GM21786 (cell line): Measurements from ENCODE around the gene ACSS1.

Experiments used
- ATAC-seq: cut with Tn5 transposase; IDR thresholded peaks from one replicate; pipeline ENCODE4 v1.9.1; 2021; ENCODE audit not compliant: unreplicated experiment

Gene ACSS1

DNA sequence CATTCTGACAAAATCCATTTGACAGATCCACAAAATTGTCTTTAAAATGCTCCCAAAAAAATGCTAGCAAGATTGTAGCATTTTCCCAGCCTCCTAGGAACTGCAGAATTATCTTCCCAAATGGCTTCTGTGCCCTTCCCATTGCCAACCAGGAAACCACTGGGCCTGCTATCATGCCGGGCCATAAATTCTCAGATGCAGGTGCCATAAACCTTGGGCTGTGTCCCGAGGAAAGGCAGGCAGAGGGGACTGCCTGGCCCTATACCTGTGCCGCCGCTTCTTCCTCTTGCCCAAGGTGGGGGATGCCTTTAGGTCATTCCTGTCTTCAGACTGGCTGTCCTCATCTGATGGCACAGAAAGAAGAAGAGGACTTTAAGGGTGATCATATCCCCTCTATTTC lies 21.2 kb upstream of the ACSS1 start:
- no peak for ATAC-seq

DNA sequence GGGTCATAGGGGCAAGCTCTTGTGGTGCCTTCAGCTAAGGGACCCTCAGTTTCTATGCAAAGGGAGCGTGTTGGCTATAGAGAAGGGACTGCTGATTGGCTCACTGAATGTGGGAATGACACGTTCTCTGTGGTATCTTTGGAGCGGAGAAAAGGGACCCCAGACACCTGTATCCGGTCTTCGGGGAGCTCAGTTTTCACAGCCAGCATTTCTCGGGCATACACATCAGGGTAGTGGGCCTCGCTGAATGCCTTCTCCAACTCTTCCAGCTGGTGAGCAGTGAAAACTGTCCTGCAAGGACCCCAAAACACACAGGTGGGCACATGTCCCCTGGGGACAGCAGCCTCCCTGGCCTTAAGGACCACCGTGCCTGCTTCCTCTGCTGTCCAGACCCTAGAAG lies 20.7 kb upstream of the ACSS1 start:
- ATAC-seq = no peak

DNA sequence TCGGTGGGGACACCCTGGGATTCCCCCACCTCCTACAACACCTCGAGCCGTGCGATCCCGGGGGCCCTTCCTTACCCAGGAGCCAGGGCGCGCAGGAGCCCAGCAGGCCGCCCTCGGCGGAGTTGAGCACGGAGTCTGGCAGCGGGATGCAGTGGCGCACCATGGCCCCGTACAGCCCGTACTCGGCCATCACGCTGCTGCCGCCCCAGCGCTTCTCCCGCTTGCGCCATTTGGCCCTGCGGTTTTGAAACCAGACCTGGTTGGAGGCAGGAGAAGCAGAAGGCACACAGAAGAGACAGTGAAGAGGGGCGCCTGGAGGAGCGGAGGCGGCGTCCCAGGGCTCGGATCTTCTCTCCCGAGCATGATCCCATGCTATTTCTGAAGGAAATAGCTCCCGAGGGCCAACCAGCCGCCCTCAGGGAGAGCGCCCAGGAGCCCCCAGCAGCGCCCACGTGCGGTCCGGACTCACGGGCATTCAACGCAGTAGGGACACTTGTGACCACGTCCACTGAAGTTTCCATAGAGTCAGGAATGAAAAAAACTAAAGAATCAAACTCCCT lies 19.8 kb upstream of the ACSS1 start:
- no peak for ATAC-seq

DNA sequence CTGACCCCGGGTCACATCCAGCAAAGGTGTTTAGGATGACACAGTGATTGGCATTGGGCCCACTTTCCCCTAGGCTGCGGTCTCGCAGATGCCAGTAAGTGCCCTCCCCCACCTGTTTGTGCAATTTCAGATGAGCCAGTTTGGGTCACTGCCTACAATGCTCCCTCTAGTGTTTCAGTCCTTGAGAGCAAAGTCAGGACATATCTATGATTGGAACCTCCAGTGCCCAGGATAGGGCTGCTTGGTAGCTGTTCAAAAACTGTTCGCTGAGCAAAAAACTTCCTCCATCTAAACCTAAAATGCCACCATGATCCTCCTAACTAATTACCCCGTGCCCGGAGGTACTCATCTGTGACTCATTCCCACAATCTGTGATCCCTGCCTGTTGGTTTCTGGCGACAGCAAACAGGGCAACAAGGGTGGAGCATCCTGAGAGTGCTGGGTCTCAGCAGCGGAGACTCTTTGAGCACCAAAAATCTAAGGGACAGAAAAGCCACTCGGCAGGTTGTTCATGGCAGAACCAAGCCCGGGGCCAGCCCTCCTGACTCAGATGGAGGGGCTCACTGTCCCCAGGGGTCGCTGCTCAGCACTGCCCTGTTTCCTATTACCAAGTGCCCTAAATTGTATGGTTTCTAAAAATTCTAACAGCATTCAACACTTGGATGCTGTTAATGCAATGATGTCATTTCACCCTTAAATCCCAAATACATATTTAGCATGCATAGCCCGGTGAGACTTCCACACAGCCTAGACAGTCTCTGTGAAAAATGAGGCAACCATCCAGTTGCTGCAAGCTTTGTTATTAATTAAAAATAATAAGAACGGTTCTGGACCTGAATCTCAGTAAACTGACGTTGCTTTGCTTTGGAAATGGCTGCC lies 19.0 kb upstream of the ACSS1 start:
- ATAC-seq = no peak

DNA sequence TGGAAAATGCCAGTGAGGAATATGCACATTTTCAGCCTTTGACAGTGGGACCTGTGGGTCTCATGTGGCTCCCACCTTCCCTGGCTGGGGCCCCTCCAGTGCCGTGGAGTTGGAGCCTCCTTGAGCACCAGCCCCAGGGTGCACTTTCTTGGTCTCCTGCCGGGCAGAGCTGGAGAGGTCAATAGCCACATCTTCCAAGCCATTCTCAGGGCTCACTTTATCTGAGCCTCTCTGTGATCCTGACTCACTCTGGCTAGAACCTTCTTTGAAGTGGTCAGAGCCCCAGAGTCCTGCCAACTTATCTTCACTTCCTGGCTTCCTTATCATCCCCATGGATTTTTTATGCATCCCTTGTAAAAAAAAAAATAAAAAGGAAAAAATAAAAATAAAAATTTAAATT lies 18.3 kb upstream of the ACSS1 start:
- ATAC-seq = no peak

DNA sequence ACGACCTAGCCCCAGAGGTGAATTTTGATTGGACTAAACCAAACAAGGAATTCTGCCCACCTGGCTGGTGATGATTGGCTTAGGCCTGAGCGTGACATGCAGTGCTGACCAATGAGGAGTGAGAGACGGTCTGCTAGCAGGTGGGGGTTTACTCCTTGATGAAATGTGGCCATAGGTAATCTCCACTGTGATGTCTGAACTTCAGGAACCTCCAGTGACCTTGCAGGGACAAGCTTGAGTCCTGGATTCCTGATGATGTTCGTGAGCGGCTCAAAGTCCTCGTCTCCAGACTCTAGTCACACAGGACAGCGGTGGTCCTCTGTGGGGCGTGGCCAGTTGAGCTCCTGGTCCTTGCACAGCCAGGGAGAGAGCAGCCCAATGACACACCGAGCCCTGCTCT lies 15.6 kb upstream of the ACSS1 start:
- ATAC-seq = no peak

DNA sequence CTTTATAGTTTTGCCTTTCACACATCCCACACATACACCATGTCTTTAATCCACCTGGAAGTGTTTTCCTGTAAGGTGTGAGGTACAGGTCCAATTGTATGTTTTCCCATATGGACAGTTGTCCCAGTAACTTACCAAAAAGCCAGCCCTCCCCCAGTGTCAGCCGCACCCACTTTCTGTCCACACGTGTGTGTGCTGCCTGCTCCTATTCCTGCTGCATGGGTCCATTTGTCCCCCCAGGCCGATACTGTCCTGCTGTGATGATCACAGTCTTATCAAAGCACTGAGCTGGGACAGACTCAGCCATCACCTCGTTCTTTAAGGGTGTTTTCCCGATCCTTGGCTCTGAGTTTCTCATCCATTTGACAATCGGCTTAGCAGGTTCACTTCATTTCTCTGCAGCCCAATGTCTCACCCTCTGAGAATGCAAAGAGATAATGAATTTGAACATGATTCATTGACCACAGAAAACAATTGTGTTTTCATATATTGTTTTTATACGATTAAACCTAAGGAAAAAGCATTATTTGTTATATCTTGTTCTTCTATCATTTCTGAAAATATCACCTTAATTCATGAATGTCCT lies 14.4 kb upstream of the ACSS1 start:
- ATAC-seq = no peak

DNA sequence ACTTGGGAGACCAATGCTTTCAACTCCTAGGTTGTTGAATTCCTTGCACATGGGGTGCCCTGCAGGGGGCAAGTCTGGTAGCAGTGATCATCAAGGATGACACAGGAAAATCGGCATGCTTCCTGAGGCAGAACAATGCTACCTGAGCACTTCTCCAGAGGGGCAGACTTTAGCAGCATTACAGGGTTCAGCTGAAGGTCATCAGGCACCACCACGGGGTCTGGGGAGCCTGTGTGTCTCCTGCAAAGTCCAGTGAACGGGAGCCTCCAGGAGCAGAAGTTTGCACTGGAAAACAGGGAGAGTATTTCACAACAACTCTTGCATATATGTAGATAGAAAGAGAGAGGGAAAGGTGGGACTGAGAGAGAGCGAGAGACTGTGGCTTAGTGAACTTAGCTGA lies 13.8 kb upstream of the ACSS1 start:
- no peak for ATAC-seq

DNA sequence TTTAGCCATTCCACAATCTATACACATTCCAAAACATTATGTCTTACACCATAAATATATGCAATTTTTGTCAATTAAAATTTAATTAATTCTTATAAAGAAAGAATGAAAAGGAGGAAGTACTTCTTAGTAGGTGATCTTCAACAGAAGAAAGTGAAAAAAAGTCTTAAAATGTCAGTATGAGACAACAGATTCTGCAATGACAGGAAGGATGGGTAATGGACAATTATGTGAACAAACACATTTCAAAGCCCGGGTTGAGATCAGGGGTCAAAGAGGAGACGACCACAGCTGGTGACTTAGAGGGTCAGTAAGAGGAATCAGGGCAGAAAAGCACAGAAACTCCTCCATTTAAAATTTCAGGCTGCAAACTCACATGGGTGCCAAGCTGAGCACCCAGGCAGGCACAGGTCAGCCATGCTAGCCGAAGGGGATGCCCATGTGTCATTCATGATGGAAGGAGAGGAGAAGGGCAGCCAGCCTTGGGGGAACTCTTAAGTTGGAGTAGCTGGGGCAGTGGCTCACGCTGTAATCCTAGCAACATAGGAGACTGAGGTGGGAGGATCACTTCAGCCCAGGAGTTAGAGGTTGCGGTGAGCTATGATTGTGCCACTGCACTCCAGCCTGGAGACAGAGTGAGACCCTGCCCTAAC lies 13.0 kb upstream of the ACSS1 start:
- ATAC-seq = no peak

DNA sequence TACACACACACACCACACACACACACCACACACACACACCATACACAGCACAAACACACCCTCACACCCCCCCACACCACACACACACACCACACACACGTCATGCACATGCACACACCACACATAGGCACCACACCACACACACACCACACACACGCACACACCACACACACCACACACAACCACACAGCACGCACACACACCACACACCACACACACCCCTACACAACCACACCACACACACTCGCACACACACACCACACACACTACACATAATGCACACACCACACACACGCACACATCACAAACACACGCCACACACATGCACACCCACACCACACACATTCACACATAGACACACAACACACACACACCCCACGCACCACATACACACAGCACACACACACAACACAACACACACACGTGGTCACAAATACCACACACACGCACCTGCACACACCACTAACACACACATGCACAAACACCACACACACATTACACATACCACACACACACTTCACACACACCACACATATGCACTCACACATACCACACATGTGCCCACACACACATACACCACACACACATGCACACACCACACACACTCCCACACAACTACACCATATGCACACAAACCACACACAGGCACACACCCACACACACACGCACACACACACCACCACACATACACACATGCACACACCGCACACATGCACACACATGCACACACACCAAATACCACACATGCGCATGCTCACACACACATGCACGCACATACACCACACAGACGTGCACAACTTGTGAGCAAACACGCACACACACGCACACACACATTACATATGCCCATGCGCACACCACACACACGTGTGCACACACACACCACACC lies 9.4 kb upstream of the ACSS1 start:
- ATAC-seq = no peak

DNA sequence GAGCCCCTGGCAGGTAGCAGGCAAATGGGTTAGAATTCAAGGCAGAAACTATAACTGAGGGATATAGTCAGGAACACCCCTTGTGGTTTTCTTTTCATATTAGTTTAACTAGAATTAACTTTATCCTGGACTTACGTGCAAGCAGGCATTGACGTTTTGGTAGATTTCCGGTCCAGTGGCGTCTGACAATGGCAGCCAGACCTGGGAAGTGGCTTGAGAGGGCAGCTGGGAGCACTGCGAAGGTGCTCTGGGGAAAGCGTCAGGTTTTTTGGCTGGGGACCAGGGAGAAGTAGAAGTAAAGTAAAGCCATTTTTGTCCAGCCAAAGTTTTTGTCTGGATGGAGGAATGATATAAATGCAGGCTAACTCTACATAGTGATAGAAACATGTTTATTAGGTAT lies 8.4 kb upstream of the ACSS1 start:
- ATAC-seq = no peak

DNA sequence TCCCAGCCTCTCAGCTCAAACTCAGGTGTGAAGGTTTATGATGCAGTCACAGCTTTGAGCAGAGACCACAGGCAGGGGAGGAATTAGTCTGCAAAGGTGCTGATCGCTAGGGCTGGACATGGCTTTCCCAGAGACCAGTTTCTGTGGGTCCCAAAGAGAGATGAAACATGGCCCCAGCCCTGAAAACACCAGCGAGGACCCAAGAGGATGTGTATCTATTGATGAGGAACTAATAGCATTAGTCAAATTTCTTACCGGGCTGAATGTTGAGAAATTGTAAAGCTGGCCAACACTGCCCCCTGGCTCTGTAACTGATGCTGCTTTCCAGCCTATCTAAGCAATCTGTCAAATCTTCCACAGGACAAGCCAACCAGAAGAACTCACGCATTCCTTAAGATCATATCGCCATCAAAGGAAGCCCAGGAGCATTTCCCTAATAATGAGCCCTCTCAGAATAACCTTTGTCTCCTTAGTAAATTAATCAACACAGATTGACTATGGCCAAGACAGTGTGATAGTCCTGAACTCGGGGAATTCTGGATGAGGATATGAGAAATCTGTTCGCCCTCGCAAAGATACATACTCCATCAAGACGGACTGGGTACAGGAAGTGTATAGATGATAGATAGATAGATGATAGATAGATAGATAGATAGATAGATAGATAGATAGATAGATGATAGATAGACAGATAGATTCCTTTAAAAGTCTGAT lies 7.8 kb upstream of the ACSS1 start:
- no peak for ATAC-seq

DNA sequence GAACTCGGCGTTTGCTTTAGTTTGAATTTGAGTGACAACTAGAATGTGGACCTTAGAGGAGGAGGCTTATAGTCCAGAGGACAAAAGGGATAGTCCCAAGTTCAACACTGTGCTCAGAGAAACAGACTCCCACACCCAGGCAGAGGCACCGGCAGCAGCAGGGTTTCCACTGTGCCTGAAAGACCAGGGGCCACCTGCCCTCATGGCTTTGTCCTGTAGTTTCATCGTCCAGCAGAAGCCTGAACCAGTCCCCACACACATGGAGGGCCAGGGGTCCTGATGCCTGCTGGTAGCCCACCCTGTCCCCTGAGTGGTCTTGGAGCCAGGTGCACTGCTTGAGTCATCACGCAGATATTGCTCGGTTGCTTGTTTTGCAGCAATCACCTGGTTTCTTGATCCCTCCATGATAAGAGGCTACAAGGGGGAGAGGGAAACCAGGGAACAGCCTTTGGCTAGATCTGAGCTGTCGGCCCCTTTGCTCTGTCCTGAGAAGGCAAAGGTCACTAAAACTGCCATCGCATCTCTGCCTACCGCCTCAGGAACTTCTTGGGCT lies 7.2 kb upstream of the ACSS1 start:
- ATAC-seq = no peak

DNA sequence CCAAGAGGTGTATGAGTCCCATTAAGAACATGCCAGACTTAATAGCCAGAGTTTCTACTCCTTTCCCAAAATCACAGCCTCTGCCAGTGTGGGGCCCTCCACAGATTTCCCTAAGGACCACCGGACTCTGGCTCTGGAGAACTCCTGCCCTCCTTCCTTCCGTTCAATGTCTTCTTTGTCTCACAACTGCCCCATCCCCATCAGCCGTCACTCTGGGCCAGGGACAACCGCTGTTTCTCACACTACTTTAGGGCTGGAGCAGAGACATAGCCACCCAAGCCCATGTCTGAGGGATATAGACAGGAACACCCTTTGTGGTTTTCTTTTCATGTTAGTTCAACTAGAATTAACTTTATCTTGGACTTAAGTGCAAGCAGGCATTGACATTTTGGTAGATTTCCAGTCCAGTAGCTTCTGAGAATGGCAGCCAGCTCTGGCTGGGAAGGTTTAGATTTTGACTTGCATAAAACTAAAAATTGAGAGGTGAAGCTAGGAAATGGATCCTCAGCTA lies 6.7 kb upstream of the ACSS1 start:
- no peak for ATAC-seq

DNA sequence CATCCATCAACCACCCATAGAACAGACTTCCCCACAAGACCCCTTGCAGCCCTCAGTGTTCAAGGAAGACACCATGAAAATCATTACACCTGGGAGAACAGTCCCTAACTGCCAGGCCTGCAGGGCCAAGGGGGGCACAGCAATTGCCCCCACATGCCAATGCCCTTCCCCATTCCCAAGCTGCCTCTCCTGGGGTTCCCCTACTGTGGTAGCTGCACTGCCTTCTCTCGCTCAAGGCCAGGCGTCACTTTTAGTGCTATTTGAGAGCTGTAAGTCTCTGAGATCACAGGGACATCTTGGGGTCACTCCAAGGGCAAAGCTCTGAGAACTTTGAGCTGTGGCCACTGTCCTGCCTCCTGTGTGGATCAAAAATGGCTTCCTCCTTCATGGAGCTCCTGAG lies 6.0 kb upstream of the ACSS1 start:
- ATAC-seq = no peak

DNA sequence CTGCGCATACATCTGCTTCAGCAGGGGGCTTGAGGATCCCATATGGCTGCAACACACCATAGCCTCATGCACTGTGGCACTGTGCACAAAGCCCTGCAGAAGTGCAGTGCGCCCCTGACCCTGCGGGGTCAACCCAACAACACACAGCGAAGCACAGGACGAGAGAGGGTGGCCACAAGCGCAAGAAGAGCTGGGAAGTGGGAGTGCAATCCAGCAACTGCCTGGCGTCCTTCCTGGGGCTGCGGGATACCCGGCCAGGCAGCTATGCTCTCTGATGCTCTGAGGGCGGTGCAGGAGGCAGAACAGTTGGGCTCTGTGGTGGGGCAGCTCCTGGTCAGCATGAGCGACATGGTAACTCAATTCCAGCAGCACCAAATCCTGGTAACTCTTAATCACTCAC lies 5.6 kb upstream of the ACSS1 start:
- no peak for ATAC-seq

DNA sequence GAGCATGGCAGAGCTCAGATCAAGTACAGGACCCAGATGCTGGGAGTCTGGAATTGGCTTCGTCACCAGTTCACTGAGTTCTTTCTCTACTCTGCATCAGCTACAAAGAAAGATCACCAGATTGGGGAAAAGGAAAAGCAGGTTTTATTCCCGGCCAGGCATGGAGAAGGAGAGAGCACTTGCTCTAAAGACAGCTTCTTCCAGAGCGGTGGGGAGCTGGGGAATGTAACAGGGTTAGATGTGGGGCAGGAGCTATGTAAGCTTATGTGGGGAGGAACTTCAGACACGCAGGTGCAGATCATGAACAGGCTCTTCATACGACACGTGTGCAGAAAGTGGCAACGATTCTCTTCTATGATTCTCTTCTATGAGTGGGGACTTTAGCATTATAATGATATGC lies 4.9 kb upstream of the ACSS1 start:
- ATAC-seq = no peak

DNA sequence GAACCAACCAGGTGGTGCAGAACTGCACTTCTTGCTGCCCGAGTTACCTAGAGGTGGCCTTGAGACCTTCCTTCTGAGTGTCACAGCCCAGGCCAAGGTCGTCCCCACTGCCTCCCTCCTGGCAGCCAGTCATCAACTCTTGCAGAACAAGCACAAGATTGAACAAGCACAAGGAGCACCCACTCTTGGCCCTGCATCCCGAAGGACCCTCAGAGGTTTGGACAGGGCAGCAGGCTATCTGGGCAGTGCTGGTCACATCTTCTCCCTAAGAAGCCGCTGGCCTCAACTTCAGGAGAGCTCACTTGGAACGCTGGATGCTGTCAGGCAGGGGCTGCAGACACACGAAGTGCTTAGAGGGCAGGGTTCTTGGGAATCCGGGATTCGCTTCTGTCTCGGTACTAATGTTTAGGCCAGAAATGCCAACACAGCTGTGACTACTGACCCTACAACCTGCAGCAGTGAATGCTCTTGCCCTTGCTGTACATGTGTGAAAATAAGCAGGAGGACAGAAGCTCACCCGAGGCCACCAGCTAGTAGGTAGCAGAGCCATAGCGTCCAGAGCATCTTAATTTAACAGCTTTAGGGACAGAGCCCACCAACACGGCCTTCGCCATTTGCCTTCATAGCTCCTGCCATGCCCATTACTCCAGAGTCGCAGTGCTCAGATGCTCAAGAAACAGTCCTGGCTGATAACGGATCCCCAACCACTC lies 4.0 kb upstream of the ACSS1 start:
- ATAC-seq = no peak

DNA sequence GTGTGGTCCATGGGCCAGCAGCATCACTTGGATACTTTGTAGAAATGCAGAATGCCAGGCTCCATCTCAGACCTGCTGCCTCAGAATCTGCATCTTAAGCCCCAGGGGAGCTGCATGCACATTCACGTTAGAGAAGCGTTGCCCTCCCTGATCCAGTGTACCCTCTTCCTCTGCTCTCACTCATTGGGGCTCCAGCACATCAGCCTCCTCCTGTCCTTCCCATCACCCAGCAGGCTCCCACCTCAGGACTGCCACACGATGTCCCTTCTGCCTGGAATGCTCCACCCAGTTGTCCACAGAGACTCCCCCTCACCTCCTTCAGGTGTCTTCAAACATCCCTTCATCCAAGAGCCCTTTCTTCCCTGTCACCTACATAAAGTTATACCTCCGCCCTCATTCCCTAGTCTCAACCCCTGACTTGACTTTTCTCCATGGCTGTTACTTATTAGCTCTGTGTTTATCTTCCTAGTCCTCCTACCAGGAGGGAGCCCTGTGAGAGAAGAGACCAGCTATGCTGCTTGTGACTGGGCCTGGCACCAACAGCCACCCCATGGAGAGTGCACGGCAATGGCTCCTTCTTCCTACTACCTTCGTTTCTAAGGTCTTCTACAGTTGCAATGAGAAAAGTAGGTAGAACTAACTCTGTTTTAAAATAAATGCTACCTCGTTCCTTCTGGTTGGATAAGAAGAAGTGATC lies 3.3 kb upstream of the ACSS1 start:
- no peak for ATAC-seq
